Measurements from ENCODE around the gene RAX.

GRCh38 chr18:59249199-59249774 lies 24.0 kb downstream of the RAX start:
- TF ChIP-seq, protein P1, sequence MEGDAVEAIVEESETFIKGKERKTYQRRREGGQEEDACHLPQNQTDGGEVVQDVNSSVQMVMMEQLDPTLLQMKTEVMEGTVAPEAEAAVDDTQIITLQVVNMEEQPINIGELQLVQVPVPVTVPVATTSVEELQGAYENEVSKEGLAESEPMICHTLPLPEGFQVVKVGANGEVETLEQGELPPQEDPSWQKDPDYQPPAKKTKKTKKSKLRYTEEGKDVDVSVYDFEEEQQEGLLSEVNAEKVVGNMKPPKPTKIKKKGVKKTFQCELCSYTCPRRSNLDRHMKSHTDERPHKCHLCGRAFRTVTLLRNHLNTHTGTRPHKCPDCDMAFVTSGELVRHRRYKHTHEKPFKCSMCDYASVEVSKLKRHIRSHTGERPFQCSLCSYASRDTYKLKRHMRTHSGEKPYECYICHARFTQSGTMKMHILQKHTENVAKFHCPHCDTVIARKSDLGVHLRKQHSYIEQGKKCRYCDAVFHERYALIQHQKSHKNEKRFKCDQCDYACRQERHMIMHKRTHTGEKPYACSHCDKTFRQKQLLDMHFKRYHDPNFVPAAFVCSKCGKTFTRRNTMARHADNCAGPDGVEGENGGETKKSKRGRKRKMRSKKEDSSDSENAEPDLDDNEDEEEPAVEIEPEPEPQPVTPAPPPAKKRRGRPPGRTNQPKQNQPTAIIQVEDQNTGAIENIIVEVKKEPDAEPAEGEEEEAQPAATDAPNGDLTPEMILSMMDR (conservative IDR thresholded peaks at IDR 0.05; ENCODE audit: low read length): peak; percentile 88
- no peak for TF ChIP-seq EZH2phosphoT487 (IDR thresholded peaks at IDR 0.05; ENCODE audit: borderline replicate concordance)

All from Loucy (cell line).